HCT116 (cell line): ENCODE results near the gene MOV10L1. TPM values are rescaled to one million over a fixed set of nuclear protein-coding genes. Genes with fewer than 3 reads are reported as not detected.

Experiments
- ATAC-seq: fragments of 200-7000 bp; cut with Tn5 transposase; 2 replicates; pipeline ENCODE4 v1.9.1; 2020; ENCODE audit warnings: mild to moderate bottlenecking, moderate library complexity
- BruUV-seq: library from RNA; stranded (reverse); fragments of 400-500 nt; replicated peaks from 2 replicates; lab custom pipeline; 2021; lab: Mats Ljungman, UMichigan
- CTCF ChIA-PET: fragments of 300-600 bp; sonication (Branson Sonifier 250); formaldehyde crosslinking; loops from one replicate; lab custom pipeline; 2021; ENCODE audit warnings: antibody characterized with exemption; lab: Charles Lee
- POLR2A ChIA-PET: fragments of 300-600, 350-600 bp; sonication (Branson Sonifier 250); formaldehyde crosslinking; loops from one replicate; lab custom pipeline; 2021; ENCODE audit warnings: antibody characterized with exemption; lab: Charles Lee
- RAD21 ChIA-PET, 2 experiments: fragments of 300-600 bp; sonication (Branson Sonifier 250); formaldehyde crosslinking; loops; one replicate each; lab custom pipeline; 2023; ENCODE audit warnings: low total read pairs in 2 of 2; ENCODE audit not compliant: uncharacterized antibody in 2 of 2, unreplicated experiment in 2 of 2, low non-redundant PET in 1 of 2; lab: Charles Lee
- DNase-seq: peaks from one replicate; pipeline ENCODE4 v3.0.0-alpha.2; 2010; ENCODE audit warnings: low read depth, low spot score
- H2AFZ ChIP-seq: fragments of 200-600 bp; shearing (Covaris generic), sonication (generic); 2 replicates; pipeline ENCODE4 v1.6.1; 2017; ENCODE audit warnings: low read depth, mixed run types, mixed read lengths, antibody characterized with exemption, low read length; ENCODE audit not compliant: poor library complexity, severe bottlenecking
- H3K27ac ChIP-seq: 2 replicates; pipeline ENCODE4 v1.5.1; 2012; ENCODE audit warnings: low read depth, low read length
- H3K27me3 ChIP-seq: fragments of 200-600 bp; sonication (generic); 2 replicates; pipeline ENCODE4 v1.6.1; 2016; ENCODE audit warnings: mixed run types, low read length, mixed read lengths; ENCODE audit not compliant: insufficient read depth
- H3K36me3 ChIP-seq, 2 experiments: fragments of 200-500 bp in 1 of 2; fragments of 200-600 bp in 1 of 2; sonication (Bioruptor generic) in 1 of 2; sonication (generic) in 1 of 2; 2 replicates each; pipeline versions ENCODE4 v1.5.1 to v1.6.1; 2014 to 2016; ENCODE audit warnings: low read length in 2 of 2, inconsistent platforms in 1 of 2, mixed read lengths in 1 of 2, mixed run types in 1 of 2; ENCODE audit not compliant: insufficient read depth in 2 of 2, control insufficient read depth in 1 of 2
- H3K4me1 ChIP-seq, 2 experiments: fragments of 200-600 bp in 1 of 2; sonication (generic) in 1 of 2; 2 replicates each; pipeline versions ENCODE4 v1.5.1 to v1.6.1; 2012 to 2017; ENCODE audit warnings: low read length in 2 of 2, inconsistent platforms in 1 of 2, mild to moderate bottlenecking in 1 of 2, mixed read lengths in 1 of 2, mixed run types in 1 of 2, moderate library complexity in 1 of 2; ENCODE audit not compliant: insufficient read depth in 2 of 2, control insufficient read depth in 1 of 2
- H3K4me2 ChIP-seq: fragments of 200-600 bp; sonication (generic); 2 replicates; pipeline ENCODE4 v1.6.1; 2017; ENCODE audit warnings: mixed run types, low read length, mixed read lengths
- H3K4me3 ChIP-seq, 2 experiments: fragments of 200-600 bp in 1 of 2; sonication (generic) in 1 of 2; replicated peaks in 1 of 2; 2 replicates each; pipeline ENCODE4 v1.5.1; 2011 to 2016; ENCODE audit warnings: low read length in 2 of 2, control low read depth in 1 of 2, low read depth in 1 of 2, mild to moderate bottlenecking in 1 of 2, mixed read lengths in 1 of 2, mixed run types in 1 of 2
- H3K79me2 ChIP-seq: fragments of 200-600 bp; sonication (generic); 2 replicates; pipeline ENCODE4 v1.6.1; 2017; ENCODE audit warnings: mild to moderate bottlenecking, mixed run types, low read length, moderate library complexity, mixed read lengths; ENCODE audit not compliant: insufficient read depth
- H3K9ac ChIP-seq: fragments of 200-600 bp; sonication (generic); 2 replicates; pipeline ENCODE4 v1.6.1; 2016; ENCODE audit warnings: low read length, mixed read lengths
- H3K9me2 ChIP-seq: fragments of 200-600 bp; sonication (generic), shearing (Covaris generic); 2 replicates; pipeline ENCODE4 v1.6.1; 2017; ENCODE audit warnings: mixed run types, mild to moderate bottlenecking, moderate library complexity; ENCODE audit not compliant: insufficient read depth
- H3K9me3 ChIP-seq, 2 experiments: fragments of 200-500 bp in 1 of 2; fragments of 200-600 bp in 1 of 2; sonication (Bioruptor generic) in 1 of 2; sonication (generic) in 1 of 2; 2 replicates each; pipeline ENCODE4 v1.6.1; 2014 to 2017; ENCODE audit warnings: low read length in 2 of 2, mixed read lengths in 2 of 2, inconsistent platforms in 1 of 2, low read depth in 1 of 2, mild to moderate bottlenecking in 1 of 2, mixed run types in 1 of 2, moderate library complexity in 1 of 2; ENCODE audit not compliant: control insufficient read depth in 1 of 2, insufficient read depth in 1 of 2
- H4K20me1 ChIP-seq: fragments of 200-600 bp; sonication (generic), shearing (Covaris generic); 2 replicates; pipeline ENCODE4 v1.6.1; 2017; ENCODE audit warnings: mixed run types, mild to moderate bottlenecking, moderate library complexity; ENCODE audit not compliant: insufficient read depth
- CBX3 ChIP-seq: IDR thresholded peaks from 2 replicates; pipeline ENCODE4 v1.6.1; 2012; ENCODE audit warnings: low read depth
- ELF1 ChIP-seq: IDR thresholded peaks from 2 replicates; pipeline ENCODE4 v1.6.1; 2012; ENCODE audit warnings: low read depth, borderline replicate concordance
- EZH2 ChIP-seq: fragments of 200-600 bp; sonication (generic); IDR thresholded peaks from 2 replicates; pipeline ENCODE4 v1.6.1; 2017; ENCODE audit warnings: antibody characterized with exemption, mixed run types
- JUND ChIP-seq: IDR thresholded peaks from 2 replicates; pipeline ENCODE4 v1.6.1; 2012
- RAD21 ChIP-seq: IDR thresholded peaks from 2 replicates; pipeline ENCODE4 v1.6.1; 2012; ENCODE audit warnings: low read depth, mild to moderate bottlenecking
- SIN3A ChIP-seq: IDR thresholded peaks from 2 replicates; pipeline ENCODE4 v1.6.1; 2012; ENCODE audit warnings: low read depth
- SP1 ChIP-seq: IDR thresholded peaks from 2 replicates; pipeline ENCODE4 v1.6.1; 2012; ENCODE audit warnings: low read depth
- SRF ChIP-seq: IDR thresholded peaks from 2 replicates; pipeline ENCODE4 v1.6.1; 2012; ENCODE audit warnings: low read depth
- ZNF274 ChIP-seq: fragments of 200-500 bp; sonication (Bioruptor generic); IDR thresholded peaks from 2 replicates; pipeline ENCODE4 v1.6.1; 2014; ENCODE audit warnings: mild to moderate bottlenecking, low read depth, low read length, inconsistent platforms
- intact Hi-C: fragments of 100-400 bp; cut with micrococcal nuclease; formaldehyde crosslinking; loops from 2 replicates; pipeline ENCODE4 v1.10.0; 2022
- total RNA-seq: library from RNA; stranded (reverse); gene quantifications from one replicate; pipeline ENCODE4 v1.2.1, GENCODE V29; 2021; ENCODE audit not compliant: unreplicated experiment
- TF ChIP-seq, protein P1 (sequence below): IDR thresholded peaks from 2 replicates; pipeline ENCODE4 v1.6.1; 2012
- TF ChIP-seq, protein P2 (sequence below): IDR thresholded peaks from 2 replicates; pipeline ENCODE4 v1.6.1; 2011; ENCODE audit warnings: mild to moderate bottlenecking, low read length, moderate library complexity; ENCODE audit not compliant: insufficient replicate concordance; ENCODE audit errors: extremely low read depth
- TF ChIP-seq, protein P3 (sequence below), 3 experiments: fragments of 200-600 bp in 1 of 3; sonication (generic) in 1 of 3; IDR thresholded peaks in 2 of 3; conservative IDR thresholded peaks in 1 of 3; 2 replicates each; pipeline ENCODE4 v1.5.1; 2012 to 2017; ENCODE audit warnings: low read depth in 2 of 3, low read length in 2 of 3, antibody characterized with exemption in 1 of 3, borderline replicate concordance in 1 of 3, control low read depth in 1 of 3, mild to moderate bottlenecking in 1 of 3, mixed read lengths in 1 of 3, mixed run types in 1 of 3, moderate library complexity in 1 of 3; ENCODE audit not compliant: insufficient read depth in 1 of 3

Gene MOV10L1
- total RNA-seq, 1 experiment from 2014 or later = not detected

DNA sequence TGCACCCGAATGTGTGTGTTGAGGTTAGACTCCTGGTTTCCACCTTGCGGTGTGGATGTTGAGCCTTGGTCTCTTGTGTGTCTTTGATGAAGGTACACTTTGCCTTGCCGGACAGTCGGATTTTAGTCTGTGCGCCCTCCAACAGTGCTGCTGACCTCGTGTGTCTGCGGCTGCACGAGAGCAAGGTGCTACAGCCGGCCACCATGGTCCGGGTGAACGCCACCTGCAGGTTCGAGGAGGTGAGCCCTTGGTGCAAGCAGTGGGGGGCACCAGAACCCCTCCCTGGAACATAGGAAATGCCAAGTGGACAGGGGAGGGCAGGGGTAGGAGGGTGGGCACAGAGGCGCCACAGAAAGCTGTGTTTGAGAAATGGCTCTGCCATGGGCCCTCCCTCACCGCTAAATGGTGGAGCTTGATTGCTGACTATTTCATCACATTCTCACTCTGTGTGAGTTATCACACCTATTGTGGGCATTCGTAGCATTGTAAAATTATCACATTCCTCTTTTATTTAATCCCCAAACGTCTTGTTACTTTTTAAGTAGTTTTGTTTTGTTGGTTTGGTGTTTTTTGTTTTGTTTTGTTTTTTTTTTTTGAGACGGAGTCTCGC is 54.3 kb downstream of the MOV10L1 start:
- intact Hi-C loops = no loop called here

DNA sequence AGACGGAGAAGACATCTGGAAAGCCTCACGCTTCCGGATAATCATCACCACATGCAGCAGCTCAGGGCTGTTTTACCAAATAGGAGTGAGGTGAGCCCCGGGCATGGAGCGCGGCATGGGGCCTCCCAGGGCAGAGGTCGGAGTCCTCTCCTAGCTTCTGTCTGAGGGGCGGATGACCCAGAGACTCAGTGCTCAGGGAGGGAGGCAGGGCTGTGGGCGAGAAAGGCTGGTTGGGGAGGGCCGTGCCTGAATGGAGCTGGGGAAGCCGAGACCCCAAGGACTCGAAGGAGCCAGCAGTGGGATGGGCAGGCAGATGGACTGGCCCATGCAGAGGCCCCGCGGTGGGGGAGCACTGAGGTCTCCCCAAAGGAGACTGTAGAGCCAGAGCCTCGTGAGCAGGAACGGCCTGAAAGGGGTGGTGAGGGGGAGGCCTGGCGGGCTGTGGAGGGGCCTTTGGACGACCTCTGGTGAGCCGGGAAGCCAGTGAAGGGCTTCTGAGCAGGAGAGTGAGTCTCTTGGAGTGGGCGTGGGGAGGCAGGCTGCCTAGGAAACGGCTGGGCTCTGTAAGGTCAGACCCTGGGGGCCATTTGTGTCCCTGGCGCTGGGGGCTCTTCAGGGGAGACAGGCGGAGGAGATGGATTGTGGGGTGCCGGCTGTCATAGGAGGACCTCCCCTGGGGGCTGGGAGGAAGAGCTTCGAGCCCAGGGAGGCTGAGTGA is 56.1 kb downstream of the MOV10L1 start:
- DNase-seq (no peak), ATAC-seq (no peak)
- H3K4me3 ChIP-seq = no peak overlapping the region
- intact Hi-C loops = loop anchor here (1.0 to 5.0 kb wide), 2 partner anchors 95 to 214 kb away; no protein-coding TSS in a partner anchor
- H3K4me1 ChIP-seq = peaks cover 3 to 9% of the 10 kb centered on the region in 2 experiments; a peak in 2 of 4 replicates
- CTCF ChIA-PET = no interaction called here
- no peak overlapping the region for H2AFZ ChIP-seq
- H3K79me2 ChIP-seq = no peaks in the 10 kb centered on the region
- H3K27me3 ChIP-seq = no peaks in the 10 kb centered on the region
- H3K27ac ChIP-seq = no peak overlapping the region
- POLR2A ChIA-PET = no interaction called here
- H3K36me3 ChIP-seq = no peaks in the 10 kb centered on the region
- no TSS peak for BruUV-seq
- H3K9ac ChIP-seq = no peak overlapping the region
- no peaks in the 10 kb centered on the region for H4K20me1 ChIP-seq
- H3K9me2 ChIP-seq = no peaks in the 10 kb centered on the region
- H3K4me2 ChIP-seq = no peak overlapping the region
- RAD21 ChIA-PET = no interaction called here
- no peaks in the 10 kb centered on the region for H3K9me3 ChIP-seq
- no peak for TF ChIP-seq ZNF274
- no peak for TF ChIP-seq EZH2
- TF ChIP-seq, protein P1, sequence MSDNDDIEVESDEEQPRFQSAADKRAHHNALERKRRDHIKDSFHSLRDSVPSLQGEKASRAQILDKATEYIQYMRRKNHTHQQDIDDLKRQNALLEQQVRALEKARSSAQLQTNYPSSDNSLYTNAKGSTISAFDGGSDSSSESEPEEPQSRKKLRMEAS = no peak
- TF ChIP-seq, protein P2, sequence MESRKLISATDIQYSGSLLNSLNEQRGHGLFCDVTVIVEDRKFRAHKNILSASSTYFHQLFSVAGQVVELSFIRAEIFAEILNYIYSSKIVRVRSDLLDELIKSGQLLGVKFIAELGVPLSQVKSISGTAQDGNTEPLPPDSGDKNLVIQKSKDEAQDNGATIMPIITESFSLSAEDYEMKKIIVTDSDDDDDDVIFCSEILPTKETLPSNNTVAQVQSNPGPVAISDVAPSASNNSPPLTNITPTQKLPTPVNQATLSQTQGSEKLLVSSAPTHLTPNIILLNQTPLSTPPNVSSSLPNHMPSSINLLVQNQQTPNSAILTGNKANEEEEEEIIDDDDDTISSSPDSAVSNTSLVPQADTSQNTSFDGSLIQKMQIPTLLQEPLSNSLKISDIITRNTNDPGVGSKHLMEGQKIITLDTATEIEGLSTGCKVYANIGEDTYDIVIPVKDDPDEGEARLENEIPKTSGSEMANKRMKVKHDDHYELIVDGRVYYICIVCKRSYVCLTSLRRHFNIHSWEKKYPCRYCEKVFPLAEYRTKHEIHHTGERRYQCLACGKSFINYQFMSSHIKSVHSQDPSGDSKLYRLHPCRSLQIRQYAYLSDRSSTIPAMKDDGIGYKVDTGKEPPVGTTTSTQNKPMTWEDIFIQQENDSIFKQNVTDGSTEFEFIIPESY = no peak
- no peak for TF ChIP-seq RAD21
- TF ChIP-seq ELF1 = no peak
- no peak for TF ChIP-seq SIN3A
- TF ChIP-seq JUND = no peak
- no peak for TF ChIP-seq CBX3
- TF ChIP-seq SP1 = no peak
- TF ChIP-seq SRF = no peak

More for the DNA sequence above, 54.3 kb downstream of the MOV10L1 start:
- no peak for DNase-seq
- no peaks in the 10 kb centered on the region for H4K20me1 ChIP-seq
- no peak overlapping the region for H2AFZ ChIP-seq
- H3K4me1 ChIP-seq = peaks cover 3 to 5% of the 10 kb centered on the region in 2 experiments; a peak in 2 of 4 replicates
- H3K9me3 ChIP-seq = no peaks in the 10 kb centered on the region
- H3K27me3 ChIP-seq = no peaks in the 10 kb centered on the region
- no peak overlapping the region for H3K4me2 ChIP-seq
- TF ChIP-seq SP1 = no peak
- TF ChIP-seq, protein P3, sequence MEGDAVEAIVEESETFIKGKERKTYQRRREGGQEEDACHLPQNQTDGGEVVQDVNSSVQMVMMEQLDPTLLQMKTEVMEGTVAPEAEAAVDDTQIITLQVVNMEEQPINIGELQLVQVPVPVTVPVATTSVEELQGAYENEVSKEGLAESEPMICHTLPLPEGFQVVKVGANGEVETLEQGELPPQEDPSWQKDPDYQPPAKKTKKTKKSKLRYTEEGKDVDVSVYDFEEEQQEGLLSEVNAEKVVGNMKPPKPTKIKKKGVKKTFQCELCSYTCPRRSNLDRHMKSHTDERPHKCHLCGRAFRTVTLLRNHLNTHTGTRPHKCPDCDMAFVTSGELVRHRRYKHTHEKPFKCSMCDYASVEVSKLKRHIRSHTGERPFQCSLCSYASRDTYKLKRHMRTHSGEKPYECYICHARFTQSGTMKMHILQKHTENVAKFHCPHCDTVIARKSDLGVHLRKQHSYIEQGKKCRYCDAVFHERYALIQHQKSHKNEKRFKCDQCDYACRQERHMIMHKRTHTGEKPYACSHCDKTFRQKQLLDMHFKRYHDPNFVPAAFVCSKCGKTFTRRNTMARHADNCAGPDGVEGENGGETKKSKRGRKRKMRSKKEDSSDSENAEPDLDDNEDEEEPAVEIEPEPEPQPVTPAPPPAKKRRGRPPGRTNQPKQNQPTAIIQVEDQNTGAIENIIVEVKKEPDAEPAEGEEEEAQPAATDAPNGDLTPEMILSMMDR (IDR thresholded peaks at IDR 0.05 in 2 of 3, conservative IDR thresholded peaks at IDR 0.05 in 1 of 3; ENCODE audit: borderline replicate concordance in 1 of 3, insufficient read depth in 1 of 3, low read depth in 2 of 3, low read length in 2 of 3) = peak in 2 of 3 experiments; percentile 15 to 21; a peak in 2 of 6 replicates
- no peaks in the 10 kb centered on the region for H3K36me3 ChIP-seq
- ATAC-seq = no peak
- no peaks in the 10 kb centered on the region for H3K79me2 ChIP-seq
- H3K9me2 ChIP-seq = no peaks in the 10 kb centered on the region
- POLR2A ChIA-PET = no interaction called here
- no peak overlapping the region for H3K4me3 ChIP-seq
- H3K9ac ChIP-seq = no peak overlapping the region
- RAD21 ChIA-PET = no interaction called here
- CTCF ChIA-PET = interaction anchor here (0.7 kb wide), 1 partner anchor 213 kb away, joined by 3 read pairs; no protein-coding TSS in a partner anchor
- no peak overlapping the region for H3K27ac ChIP-seq
- BruUV-seq = no TSS peak
